ENCODE results near the gene LIG4.
A peak's percentile ranks its signal among the peaks of the same experiment; 100 is the strongest.
"Not testable (repeated sequence)": the region's sequence is repeated elsewhere in the genome, so short reads cannot be mapped to it uniquely, and the experiment has no call there.

Gene LIG4

DNA sequence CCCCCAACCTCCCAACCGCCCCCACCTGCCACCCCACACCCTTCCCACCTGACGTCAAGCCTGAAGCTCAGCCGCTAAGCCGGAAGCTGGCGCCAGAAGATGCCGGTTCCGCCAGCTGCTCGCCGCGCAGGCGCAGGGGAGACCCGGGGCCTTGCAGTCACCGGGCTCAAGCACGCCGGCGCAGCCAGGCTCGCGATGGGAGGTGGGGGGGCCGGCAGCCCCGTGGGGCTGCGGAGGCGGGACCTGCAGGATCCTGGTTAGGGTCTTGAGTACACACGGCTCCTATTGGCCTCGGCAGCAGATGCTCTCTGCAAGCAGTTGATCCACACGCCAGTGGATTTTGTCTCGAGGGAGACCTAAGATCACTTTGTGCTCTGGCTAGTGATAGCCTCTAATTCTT is at the start of gene LIG4:
Gene LIG4, minus strand, starts transcription at position 101 of the 400 bp plus-strand sequence. CDS start 4,268 bp downstream, outside the sequence.
- peak; percentile 95 for DNase-seq

DNA sequence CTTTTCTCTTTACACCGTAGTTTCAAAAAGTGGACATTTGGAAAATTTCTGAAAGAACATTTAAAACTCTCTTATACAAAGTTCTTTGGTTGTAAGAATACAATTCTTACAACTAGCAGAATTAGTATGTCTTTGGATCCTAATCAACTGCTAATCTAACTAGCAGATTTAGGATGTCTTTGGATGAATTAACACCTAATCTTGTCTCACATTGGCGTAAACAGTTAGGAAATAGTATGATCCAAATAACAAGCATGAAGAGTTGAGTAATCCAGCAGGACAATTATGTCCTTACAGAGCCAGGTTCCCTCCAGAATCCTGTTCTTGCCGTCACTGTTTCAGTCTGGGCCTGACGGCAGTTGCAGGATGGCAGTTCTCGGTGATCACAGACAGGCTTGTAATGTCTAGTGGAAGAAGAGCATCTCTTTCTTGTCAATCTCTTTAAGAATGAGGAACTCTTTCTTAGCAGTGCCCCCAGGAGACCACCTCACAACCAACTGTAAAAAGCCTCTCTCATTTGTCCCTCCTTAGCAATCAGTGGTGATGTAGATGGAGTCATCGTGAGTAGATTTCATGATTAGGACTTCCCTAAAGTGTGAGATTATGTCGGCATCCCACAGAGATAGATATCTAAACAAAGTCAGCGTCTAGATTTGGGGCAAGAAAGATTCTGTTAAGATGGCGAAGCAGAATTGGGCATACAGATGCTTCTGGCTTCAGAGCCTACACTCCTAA is 48.5 kb upstream of the LIG4 start:
- no peak for DNase-seq

DNA sequence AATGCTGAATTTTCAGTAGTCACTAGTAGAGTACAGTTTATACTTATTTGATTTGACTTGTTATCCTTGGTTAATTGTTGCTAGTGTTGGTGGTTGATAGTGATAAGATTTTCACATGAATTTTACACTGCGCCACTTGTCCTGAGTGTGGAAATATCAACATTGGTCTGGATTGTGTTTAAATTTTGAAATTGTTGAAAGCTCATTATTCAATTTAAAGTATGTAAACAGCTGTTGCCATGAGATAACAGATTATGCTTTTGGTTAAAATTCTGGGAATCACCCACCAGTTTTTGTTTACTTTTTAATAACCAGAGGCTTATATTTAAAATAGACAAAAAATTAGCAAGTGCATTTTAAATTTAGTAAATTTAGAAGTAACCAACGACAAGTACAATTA is 41.9 kb upstream of the LIG4 start:
- DNase-seq, result peak; percentile 26

DNA sequence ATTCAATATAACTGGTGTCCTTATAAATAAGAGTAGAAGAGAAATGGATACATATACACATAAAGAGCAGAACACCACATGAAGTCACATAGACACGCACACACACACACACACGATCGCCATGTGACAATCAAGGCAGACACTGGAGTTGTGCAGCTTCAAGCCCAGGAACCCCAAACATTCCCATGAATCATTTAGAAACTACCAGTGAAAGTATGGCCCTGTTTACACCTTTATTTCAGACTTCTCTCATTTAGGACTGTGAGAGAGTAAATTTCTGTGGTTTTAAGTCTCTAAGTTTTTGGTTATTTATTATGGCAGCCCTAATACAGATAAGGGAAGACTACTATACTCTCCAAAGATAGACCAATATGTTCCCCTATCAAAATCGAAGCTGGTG is 33.8 kb upstream of the LIG4 start:
- no peak for DNase-seq

DNA sequence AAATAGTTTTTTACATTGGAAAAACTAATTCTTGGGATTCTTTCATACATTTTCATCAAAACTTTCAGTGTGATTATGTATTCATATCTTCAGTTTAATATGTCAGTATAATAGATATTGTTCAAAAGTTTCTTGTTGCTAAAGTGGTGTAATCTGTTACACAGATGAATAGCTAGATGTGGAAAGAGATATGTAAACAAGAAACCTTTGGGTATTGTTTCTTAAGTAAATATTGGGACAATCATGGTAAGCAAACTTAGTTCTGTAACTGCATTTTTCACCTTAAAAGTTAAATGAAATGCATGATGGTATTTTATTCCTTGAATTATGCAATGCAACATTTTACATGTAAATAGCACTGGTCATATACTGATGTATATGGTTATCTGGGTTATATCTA is 15.0 kb upstream of the LIG4 start:
- no peak for DNase-seq

DNA sequence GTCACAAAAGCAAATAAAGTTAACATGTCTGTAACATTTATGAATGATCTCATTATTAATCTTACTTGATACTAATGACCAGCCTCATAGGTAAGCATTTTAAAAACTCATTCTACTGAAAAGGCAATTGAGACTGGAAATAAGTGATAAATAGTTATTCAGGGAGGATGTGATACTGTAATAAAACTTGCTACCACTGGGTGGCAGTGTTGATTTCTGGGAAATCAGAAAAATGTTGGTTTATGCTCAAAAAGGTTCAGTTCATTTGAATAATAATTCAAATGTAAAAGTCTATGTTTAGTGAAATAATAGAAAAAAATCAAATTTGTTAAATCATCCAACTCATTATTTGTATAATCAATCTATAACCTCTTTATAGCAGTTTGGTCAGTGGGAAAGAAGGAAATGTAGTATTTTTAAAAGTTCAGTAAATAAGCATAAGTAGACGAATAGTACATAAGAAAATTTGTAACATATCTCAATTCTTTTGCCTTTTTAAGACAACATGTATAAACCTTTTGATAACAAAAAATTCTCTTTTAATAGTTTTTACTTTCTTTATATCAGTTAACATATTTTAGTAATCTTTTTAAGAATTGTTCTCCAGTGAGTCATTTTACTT is 12.4 kb upstream of the LIG4 start:
- peak; percentile 78 for DNase-seq

DNA sequence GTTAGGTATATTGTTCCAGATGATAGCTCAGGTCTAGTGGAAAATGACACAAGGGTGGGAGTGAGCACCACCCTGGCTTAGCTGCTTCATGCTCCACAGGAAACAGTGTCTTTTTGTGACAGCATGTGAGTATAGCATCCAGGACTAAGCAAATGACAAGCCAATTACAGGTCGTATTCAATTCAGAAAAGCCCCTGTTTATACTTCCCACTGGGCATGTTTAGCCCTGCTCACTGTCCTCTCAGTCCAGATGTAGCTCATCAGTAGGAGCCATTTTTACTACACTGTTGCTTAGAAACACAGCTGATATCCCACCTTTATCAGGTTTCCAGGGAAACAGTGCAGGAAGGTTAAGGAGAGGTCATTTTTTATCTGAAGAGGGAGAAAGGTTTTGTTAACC is 10.8 kb upstream of the LIG4 start:
- no peak for DNase-seq

DNA sequence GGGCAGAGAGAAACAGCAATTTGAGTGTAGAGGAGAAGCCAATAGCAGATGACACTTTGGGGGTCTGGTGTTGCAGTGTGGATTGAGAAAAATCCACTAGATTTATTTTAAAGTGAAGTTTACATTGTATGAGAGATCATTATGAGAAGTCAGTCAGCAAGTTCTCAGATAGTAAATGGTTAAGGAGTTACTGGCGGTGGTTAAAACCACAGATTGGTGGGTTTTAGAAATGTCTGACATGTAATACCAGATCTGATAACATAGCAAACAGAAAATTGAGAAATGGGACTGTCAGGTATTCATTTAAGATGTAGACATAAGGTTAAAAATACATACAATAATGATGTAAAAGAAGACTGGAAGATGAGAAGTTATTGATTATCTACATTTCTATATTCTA is 10.1 kb upstream of the LIG4 start:
- peak; percentile 74 for DNase-seq

DNA sequence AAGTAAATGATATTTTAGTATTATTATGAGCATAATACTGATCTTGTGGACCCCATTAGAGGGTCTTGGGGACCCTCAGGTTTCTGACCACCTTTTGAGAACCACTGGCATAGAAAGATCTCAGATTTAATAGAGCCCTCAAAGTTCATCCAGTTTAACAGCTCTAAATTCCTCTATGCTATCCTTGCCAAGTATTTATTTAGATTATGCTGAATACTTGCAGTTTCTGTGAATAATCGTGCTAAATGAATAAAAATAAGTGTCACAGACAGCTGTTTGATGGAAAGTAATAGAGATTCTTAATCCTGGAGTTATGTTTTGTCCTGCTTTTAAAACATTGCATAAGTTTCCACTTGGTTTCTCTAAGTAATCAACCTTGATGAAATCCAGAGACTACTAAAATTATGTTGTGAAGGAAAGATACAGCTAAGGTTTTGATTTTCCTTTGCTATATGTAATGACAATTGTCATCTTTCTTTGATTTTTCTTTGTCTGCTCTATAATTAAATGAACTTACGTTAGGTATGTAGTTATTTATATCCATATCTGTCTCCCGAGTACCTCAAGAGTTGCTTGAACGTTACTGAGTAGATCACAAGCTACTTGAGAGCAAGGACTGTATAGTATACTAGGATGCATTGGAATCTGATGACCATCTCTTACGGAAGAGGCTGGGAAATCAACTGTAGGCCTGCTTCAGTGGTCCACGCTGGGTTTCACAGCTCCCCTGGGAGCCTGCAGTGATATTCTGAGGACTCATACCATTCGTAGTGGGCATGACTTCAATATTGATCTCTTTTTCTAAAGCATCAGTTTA is 8.6 kb upstream of the LIG4 start:
- DNase-seq, result no peak

DNA sequence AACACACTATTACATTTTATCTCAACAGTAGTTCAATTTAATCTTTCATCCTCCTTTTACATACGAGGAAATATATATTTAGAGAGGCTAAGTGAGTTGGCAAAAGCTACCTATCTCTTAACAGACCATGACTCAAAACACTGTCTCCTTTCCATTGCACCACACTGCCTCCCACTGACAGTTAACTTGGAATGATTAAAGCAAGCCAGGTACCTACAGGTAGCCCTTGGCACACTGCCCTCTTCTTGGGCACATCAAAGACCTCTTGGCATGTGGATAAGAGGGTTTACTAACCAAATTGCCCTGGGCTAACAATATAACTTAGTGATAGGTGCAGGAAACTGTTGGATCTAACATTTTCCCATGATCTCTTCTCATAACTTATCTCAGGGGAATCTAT is 4.7 kb upstream of the LIG4 start:
- DNase-seq, result peak; percentile 39

DNA sequence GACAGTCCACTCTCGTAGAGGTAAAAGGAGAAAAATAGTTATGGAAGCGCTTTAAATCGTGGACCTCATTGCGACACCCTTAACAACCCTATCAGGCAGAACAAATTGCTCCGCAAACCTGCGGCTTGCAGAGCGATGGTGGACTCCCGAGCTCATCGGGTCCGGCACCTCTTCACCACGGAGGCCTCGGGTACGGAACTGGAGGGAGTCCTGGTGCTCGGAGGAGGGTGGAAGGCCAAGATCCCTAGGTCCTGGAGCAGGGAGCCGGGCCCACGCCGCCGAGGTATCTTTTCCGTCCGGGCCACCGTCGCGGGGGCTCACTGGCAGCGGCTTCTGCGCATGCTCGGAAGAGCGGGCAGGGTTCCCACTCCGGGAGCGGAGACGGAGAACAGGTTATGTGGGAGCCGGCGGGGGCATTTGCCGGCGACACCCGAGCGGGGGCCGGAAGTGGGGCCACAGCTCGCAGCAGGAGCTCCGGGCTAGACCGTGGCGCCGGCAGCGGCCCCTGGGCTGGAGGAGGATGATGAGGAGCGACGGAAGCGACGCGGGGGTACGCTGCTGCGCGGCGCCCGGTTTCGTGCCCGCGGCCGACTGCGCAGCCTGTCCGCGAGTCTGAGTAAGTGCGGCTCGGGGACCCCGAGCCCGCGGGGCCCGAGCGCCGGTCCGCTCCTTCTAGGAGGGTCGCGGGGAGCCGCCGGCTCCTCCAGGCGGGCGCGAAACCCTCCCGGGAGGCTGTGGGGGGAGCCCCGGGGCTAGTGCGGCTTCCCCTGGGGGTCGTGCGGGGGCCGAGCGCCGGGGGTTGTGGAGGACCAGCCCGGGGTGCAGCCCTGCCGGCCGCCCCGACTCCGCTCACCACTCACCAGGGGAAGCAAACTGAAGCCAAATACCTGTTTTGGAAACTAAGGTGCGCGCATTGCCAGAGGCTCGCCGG is 3.0 kb upstream of the LIG4 start, which contains the start of gene ABHD13:
Gene ABHD13, plus strand, starts transcription at position 349 of the 931 bp plus-strand sequence. CDS start 10,827 bp downstream, outside the sequence.
- DNase-seq, result peak; percentile 98

DNA sequence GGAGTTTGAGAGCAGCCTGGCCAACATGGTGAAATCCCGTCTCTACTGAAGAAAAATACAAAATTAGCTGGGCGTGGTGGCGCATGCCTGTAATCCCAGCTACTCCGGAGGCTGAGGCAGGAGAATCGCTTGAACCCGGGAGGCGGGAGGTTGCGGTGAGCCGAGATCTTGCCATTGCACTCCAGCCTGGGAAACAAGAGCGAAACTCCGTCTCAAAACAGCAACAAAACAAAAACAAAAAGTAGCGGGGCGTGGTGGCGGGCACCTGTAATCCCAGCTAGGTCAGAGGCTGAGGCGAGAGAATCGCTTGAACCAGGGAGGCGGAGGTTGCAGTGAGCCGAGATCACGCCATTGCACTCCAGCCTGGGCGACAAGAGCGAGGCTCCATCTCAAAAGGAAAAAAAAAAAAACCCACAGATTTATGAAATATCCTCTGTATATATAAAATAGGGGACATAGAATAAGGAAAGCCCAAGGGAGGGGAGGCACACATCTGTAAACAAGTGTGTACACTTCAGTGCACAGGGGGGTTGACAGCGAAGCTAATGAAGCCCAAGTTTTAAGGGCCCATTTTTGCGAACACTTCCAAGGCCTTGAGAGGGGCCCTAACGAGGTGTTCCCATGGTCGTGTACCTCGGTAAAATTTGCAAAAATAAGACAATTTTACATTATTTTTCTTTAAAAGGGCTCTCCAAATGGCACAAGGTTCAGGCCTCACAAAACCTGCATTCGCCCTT is 2.1 kb upstream of the LIG4 start:
- not testable (repeated sequence) for DNase-seq

DNA sequence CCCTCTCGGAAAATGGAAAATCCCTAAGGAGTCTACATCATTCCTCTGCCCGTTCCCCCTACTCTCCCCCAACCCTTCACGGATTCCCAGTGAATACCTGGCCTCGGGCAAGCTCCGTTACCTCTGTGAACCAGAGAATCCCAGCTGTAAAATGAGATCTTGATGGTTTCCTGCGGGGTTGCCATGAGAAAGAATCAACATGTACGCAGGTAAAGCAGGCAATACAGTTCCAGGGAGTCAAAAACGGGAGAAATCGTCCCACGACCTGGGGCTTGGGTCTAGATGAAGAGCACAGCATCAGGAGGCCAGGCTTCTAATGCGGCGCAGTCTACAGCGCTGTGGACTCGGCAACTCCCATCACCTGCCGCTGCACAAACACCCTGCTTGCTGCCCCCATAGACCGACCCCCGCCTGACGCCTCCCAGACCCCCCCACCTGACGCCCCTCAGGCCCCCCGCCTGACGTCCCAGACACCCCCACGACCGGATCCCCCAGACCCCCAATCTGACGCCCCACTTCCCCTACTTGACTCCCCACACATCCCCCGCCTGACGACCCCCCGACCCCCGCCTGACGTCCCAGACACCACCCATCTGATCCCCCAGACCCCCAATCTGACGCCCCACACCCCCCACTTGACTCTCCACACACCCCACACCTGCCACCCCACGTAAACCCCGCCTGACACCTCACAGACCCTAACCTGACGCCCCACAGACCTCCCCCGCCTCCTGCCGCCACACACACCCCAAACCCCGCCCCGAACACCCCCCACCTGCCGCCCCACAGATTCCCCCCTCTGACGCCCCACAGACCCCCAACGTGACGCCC is 680 bp downstream of the LIG4 start:
- DNase-seq, result no peak

DNA sequence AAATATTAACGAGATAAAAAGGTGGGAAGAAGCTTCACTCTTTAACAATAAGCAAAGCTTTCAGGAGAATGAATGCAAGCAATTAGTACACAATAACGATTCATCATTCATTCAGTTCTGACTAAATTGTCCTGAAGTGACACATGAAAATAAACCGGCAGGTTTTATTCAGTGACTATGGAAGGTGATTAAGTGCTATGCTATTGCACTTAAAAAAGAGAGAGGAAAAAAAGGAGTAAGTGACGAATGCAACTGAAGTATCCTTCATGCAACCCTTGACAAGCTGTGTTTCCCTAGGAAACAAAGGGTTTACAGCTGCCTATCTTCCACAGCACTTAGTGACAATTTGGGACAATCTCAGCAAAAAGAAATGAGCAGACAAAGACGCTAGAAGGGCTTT is 1.4 kb downstream of the LIG4 start:
- DNase-seq, result no peak

DNA sequence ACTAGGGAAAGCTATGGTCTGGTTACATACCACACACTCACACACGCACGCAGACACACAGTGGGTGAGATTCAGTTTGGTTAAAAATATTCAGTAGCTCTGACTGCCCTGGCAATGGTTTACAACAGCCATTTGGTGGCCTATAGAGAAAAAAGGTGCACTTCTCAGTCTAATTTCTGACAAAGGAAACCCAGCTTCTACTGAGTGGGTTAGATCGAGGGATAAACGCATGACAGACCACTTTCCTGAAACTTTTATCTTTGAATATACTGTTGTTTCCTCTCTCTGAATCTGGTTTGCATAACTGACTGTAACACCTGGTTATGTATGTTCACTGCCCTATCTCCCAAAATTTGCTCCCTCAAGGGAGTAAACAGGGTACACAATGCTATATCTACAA is 2.5 kb downstream of the LIG4 start:
- no peak for DNase-seq

DNA sequence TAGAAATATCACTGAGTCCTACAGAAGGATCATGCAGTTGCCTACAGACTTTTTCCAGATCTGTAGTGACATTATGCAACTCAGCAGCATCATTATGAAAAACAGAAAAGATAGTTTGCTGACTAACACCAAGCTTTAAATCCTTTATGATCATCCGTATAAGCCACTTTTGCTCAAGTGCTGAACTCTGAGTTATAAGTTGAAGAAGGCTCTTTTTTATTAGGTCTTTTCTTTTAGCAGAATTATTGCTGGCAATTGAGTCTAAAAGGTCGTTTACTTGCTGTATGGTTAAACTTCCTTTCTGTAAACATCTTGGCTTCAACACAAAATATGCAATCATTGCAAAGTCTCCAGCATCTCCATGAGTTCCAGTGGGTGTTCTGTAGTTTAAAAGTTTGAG is 4.8 kb downstream of the LIG4 start:
- DNase-seq, result no peak

DNA sequence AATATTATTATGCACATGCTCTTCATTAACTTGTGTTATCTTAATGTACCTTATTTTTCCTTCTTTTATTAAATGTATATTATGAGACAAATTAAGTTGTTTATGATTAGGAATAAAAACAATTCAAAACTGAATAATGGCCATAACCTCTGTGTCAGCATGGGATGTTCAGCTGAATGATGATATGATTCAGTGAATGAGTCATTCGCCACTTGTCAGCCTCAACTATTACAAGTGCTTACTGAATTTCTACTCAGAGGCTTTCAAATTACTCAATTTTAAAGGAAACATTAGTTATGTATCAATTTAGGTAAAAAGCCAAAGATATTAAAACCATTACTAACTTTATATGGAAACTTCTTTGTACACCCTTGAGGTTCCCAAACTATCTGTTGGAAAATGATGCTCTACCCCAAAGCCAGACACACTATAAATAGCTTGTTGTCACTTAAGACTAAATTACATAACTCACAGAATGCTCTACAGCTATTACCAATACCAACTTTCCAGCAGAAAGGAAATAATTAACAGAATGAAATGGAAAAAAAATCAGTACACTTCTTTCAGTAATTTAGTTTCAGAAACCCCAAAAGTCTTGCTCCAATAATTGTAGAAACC is 14.4 kb downstream of the LIG4 start:
- DNase-seq, result no peak

DNA sequence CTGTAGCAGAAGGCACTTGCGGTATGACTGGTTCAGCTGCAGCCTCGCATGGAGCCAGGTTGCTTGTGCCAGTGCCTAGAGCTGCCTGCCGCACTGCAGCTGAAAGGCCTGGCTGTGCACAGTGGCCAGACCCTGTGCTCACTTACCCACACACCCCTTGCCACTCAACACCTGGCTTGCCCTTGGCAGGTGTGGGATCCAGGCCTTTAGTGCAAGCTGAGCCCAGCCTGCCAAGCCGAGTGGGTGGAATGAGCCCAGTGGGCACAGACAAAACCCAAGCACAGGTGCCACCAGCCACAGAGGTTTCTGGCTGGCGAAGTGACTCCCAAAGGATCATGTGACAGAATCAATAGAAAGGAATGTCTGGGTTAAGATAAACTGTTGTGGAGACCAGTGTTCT is 19.5 kb downstream of the LIG4 start:
- no peak for DNase-seq

DNA sequence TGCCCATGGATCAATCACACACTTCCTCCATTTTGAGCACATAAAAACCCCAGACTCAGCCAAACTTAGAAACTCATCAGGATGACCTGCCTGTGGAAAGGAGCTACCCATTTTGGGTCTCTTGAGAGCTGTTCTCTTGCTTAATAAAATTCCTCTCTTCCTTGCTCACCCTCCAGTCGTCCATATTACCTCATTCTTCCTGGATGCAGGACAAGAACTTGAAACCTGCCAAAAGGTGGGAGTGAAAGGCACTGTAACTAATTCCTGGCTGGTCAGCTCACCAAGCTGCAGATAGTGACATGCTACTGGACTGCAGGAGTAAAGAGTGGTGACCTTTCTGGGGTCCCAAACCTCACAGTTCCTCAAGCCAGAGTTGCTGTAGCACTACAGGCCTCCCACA is 20.2 kb downstream of the LIG4 start:
- peak; percentile 36 for DNase-seq

DNA sequence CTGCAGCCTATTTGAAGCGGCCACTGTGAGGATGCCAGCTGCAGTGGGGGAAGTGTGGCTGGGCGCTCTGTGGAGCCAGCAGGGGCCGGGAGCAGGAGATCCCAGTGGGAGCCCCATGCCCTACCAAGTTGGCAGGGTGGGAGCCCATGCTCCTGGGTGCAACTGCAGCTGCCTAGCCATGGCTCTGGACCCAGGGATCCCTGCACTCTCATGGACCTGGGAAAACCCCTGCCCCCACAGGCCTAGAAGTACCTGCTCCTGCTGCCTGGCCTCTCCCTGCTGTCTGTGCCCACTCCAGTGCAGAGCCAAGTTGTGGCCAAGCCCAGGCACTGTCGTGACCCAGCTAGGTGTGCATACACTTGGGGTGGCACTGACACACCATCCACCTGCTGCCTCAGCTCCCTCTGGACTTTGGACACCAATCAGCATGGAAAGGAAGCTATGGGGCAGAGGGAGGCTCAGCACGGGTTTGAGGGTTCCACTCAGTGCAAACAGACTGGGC is 20.9 kb downstream of the LIG4 start:
- no peak for DNase-seq
